Measurements from ENCODE around the gene DAAM2. TPM values are rescaled to one million over a fixed set of nuclear protein-coding genes. Genes with fewer than 3 reads are reported as not detected.

The DAAM2 gene
- total and polyA plus RNA-seq, 2 donors (not counting 3 experiments of a cell fraction or from before 2014, with no cell fraction given), result 0.42 to 0.44 TPM

DNA sequence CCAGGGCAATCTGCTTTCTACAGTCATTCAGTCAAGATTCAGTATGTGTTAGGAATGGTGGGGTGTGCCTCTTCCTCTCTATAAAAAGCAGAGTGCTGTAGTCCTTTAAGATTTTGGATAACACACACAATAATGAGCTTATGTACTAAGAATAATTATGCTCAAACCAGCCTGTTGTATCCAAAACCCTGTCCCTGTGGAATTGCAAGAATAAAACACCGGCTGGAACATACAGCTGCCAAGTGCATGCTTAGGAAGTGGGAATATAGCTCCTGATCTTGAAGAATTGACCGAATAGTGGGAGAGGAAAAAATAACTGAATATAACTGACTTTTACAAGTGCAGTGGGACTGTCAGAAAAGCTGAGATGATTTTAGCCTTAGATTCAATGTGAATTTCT, 143.1 kb downstream of the DAAM2 start:
- Histone ChIP-seq H3K4me2 (ENCODE audit: insufficient read depth, low read length) (no peak overlapping the region), H4K20me1 (replicated peaks; ENCODE audit: control insufficient read depth, extremely low read depth, insufficient read depth, low read length) (no peaks in the 10 kb centered on the region), H3K79me2 (ENCODE audit: control insufficient read depth, insufficient read depth, low read length) (no peaks in the 10 kb centered on the region), H3K9ac (replicated peaks; ENCODE audit: extremely low read depth, insufficient read depth, low read length) (no peak overlapping the region), H3K9me3 (replicated peaks; ENCODE audit: control insufficient read depth, insufficient read depth, low read length) (no peaks in the 10 kb centered on the region), H3K4me1 (ENCODE audit: control insufficient read depth, extremely low read depth, insufficient read depth, low read length) (peaks cover 9% of the 10 kb centered on the region), H3K27me3 (ENCODE audit: control insufficient read depth in 2 of 2, insufficient read depth in 2 of 2, low read length in 2 of 2) (peaks cover 1 to 7% of the 10 kb centered on the region in 2 experiments), H3K36me3 (ENCODE audit: control insufficient read depth in 2 of 2, extremely low read depth in 1 of 2, insufficient read depth in 2 of 2, low read length in 2 of 2) (no peaks in the 10 kb centered on the region), H2AFZ (ENCODE audit: low read depth, low read length) (no peak overlapping the region), H3K9me1 (replicated peaks; ENCODE audit: control insufficient read depth, extremely low read depth, insufficient read depth, low read length) (no peaks in the 10 kb centered on the region), H3K27ac (ENCODE audit: insufficient read depth, low read depth, low read length) (no peak overlapping the region), H3K4me3 (replicated peaks in 1 of 3; ENCODE audit: insufficient read depth in 1 of 3, low read depth in 1 of 3, low read length in 3 of 3) (no peak overlapping the region)
- FAIRE-seq (no peak), DNase-seq (ENCODE audit: low read depth, low spot score) (no peak)
- dilution Hi-C loops (cut with MboI; ENCODE audit: extremely low pct_ligation_motif_present, low sequenced_read_pairs), result no loop called here
- intact Hi-C loops (cut with micrococcal nuclease), result loop anchor here (10.0 kb wide), 1 partner anchor 510 kb away; no protein-coding TSS in a partner anchor
- ChIA-PET CTCF (no interaction called here), POLR2A (no interaction called here)
- TF ChIP-seq MYC (IDR thresholded peaks at IDR 0.05; ENCODE audit: low read depth, low read length), result no peak
- TF ChIP-seq MAX (IDR thresholded peaks at IDR 0.05; ENCODE audit: insufficient read depth, insufficient read length), result no peak
- TF ChIP-seq FOS (IDR thresholded peaks at IDR 0.05; ENCODE audit: borderline replicate concordance, insufficient read depth, low read length), result no peak
- no peak for TF ChIP-seq POLR2A (IDR thresholded peaks at IDR 0.05; ENCODE audit: low read depth, low read length)
- no peak for TF ChIP-seq JUN (IDR thresholded peaks at IDR 0.05; ENCODE audit: borderline replicate concordance, insufficient read depth, insufficient read length, low read depth)
- TF ChIP-seq CTCF (IDR thresholded peaks at IDR 0.05; ENCODE audit: extremely low read depth in 1 of 2, insufficient read depth in 1 of 2, low read depth in 1 of 2, low read length in 2 of 2), result no peak
- TF ChIP-seq EZH2 (IDR thresholded peaks at IDR 0.05; ENCODE audit: borderline replicate concordance, low read depth, low read length, severe bottlenecking), result no peak
- TF ChIP-seq GATA2 (IDR thresholded peaks at IDR 0.05; ENCODE audit: insufficient read depth, insufficient read length, low read depth, low read length), result no peak
- TF ChIP-seq POLR2AphosphoS5 (IDR thresholded peaks at IDR 0.05; ENCODE audit: insufficient read depth, low read depth, low read length), result no peak
- BruUV-seq (replicated peaks), result no TSS peak
